PC-3 (cell line): Measurements from ENCODE around the gene TAS1R3. TPM values are rescaled to one million over a fixed set of nuclear protein-coding genes. Genes with fewer than 3 reads are reported as not detected.

Experiments
- ATAC-seq: fragments of 200-7000 bp; cut with Tn5 transposase; 2 replicates; pipeline ENCODE4 v1.9.1; 2020; ENCODE audit warnings: mild to moderate bottlenecking, moderate library complexity
- BruUV-seq: library from RNA; stranded (reverse); fragments of 400-500 nt; replicated peaks from 2 replicates; lab custom pipeline; 2021; lab: Mats Ljungman, UMichigan
- CTCF ChIA-PET: fragments of 300-600 bp; sonication (Branson Sonifier 250); formaldehyde crosslinking; loops from one replicate; lab custom pipeline; 2022; ENCODE audit warnings: antibody characterized with exemption; lab: Charles Lee
- POLR2A ChIA-PET: fragments of 300-600 bp; sonication (Branson Sonifier 250); formaldehyde crosslinking; loops from one replicate; lab custom pipeline; 2022; ENCODE audit warnings: antibody characterized with exemption; ENCODE audit not compliant: unreplicated experiment; lab: Charles Lee
- DNase-seq: peaks from one replicate; pipeline ENCODE4 v3.0.0-alpha.2; 2015
- H2AFZ ChIP-seq: fragments of 300-600 bp; sonication (generic); 2 replicates; pipeline ENCODE4 v1.6.0; 2016; ENCODE audit warnings: antibody characterized with exemption, low read length
- H3F3A ChIP-seq: fragments of 300-600 bp; sonication (generic); one replicate; pipeline ENCODE4 v1.6.0; 2017; ENCODE audit warnings: antibody characterized with exemption, low read length, control low read depth, mild to moderate bottlenecking; ENCODE audit not compliant: unreplicated experiment
- H3K27ac ChIP-seq: fragments of 300-600 bp; sonication (generic); 2 replicates; pipeline ENCODE4 v1.5.1; 2016; ENCODE audit warnings: mild to moderate bottlenecking, low read length
- H3K27me3 ChIP-seq: fragments of 300-600 bp; sonication (generic); 2 replicates; pipeline ENCODE4 v1.6.1; 2016; ENCODE audit warnings: low read length, mixed read lengths
- H3K36me3 ChIP-seq: fragments of 300-600 bp; sonication (generic); 2 replicates; pipeline ENCODE4 v1.6.1; 2016; ENCODE audit warnings: low read depth, mixed run types, low read length, mixed read lengths
- H3K4me1 ChIP-seq: fragments of 300-600 bp; sonication (generic); 2 replicates; pipeline ENCODE4 v1.5.1; 2016; ENCODE audit warnings: low read length; ENCODE audit not compliant: insufficient read depth
- H3K4me2 ChIP-seq: fragments of 300-600 bp; sonication (generic); 2 replicates; pipeline ENCODE4 v1.6.0; 2016; ENCODE audit warnings: low read length
- H3K4me3 ChIP-seq: fragments of 300-600 bp; sonication (generic); 2 replicates; pipeline ENCODE4 v1.5.1; 2016; ENCODE audit warnings: mild to moderate bottlenecking, low read length, mixed read lengths
- H3K79me2 ChIP-seq: fragments of 300-600 bp; sonication (generic); 2 replicates; pipeline ENCODE4 v1.6.1; 2017; ENCODE audit warnings: low read length, mixed read lengths
- H3K9ac ChIP-seq: fragments of 300-600 bp; sonication (generic); 2 replicates; pipeline ENCODE4 v1.6.0; 2016; ENCODE audit warnings: mild to moderate bottlenecking, low read length
- H3K9me2 ChIP-seq: fragments of 300-600 bp; sonication (generic); replicated peaks from 2 replicates; pipeline ENCODE4 v1.6.1; 2016; ENCODE audit warnings: mixed run types, low read length, mixed read lengths
- H3K9me3 ChIP-seq: fragments of 300-600 bp; sonication (generic); 2 replicates; pipeline ENCODE4 v1.6.1; 2016; ENCODE audit warnings: low read length, mixed read lengths
- H4K20me1 ChIP-seq: fragments of 300-600 bp; sonication (generic); 2 replicates; pipeline ENCODE4 v1.6.1; 2016; ENCODE audit warnings: low read length, mixed read lengths
- CTCF ChIP-seq: fragments of 300-600 bp; sonication (generic); conservative IDR thresholded peaks from 2 replicates; pipeline ENCODE4 v1.5.1; 2017; ENCODE audit warnings: antibody characterized with exemption, low read depth, mild to moderate bottlenecking, low read length
- EZH2 ChIP-seq: fragments of 300-600 bp; sonication (generic); IDR thresholded peaks from one replicate; pipeline ENCODE4 v1.6.1; 2017; ENCODE audit warnings: antibody characterized with exemption, mild to moderate bottlenecking, low read length; ENCODE audit not compliant: unreplicated experiment
- EZH2phosphoT487 ChIP-seq: fragments of 300-600 bp; sonication (generic); IDR thresholded peaks from 2 replicates; pipeline ENCODE4 v1.6.1; 2018; ENCODE audit warnings: mild to moderate bottlenecking, antibody characterized with exemption, low read length, borderline replicate concordance
- intact Hi-C: fragments of 100-400 bp; cut with micrococcal nuclease; formaldehyde crosslinking; loops from 2 replicates; pipeline ENCODE4 v1.9.0; 2023
- total RNA-seq: library from RNA; depleted of rRNA; stranded (reverse); fragments of >200 nt; gene quantifications from 2 replicates; pipeline ENCODE4 v1.2.3, GENCODE V29; 2014

TAS1R3 gene
- total RNA-seq, 1 experiment from 2014 or later = 1.9 TPM

- H3K27me3 ChIP-seq = no peaks in the 10 kb centered on the region
- intact Hi-C loops = no loop called here
- no peak overlapping the region for H3K4me3 ChIP-seq
- no peaks in the 10 kb centered on the region for H3K36me3 ChIP-seq
- no peak overlapping the region for H3K9ac ChIP-seq
- no peak for DNase-seq
- H3K9me2 ChIP-seq = no peaks in the 10 kb centered on the region
- no peak overlapping the region for H3K4me2 ChIP-seq
- H3F3A ChIP-seq = no peaks in the 10 kb centered on the region
- CTCF ChIA-PET = no interaction called here
- H4K20me1 ChIP-seq = no peaks in the 10 kb centered on the region
- H2AFZ ChIP-seq = no peak overlapping the region
- no peak for ATAC-seq
- H3K4me1 ChIP-seq = peaks cover 12% of the 10 kb centered on the region
- no peaks in the 10 kb centered on the region for H3K9me3 ChIP-seq
- POLR2A ChIA-PET = no interaction called here
- BruUV-seq = no TSS peak
- H3K27ac ChIP-seq = no peak overlapping the region
- no peaks in the 10 kb centered on the region for H3K79me2 ChIP-seq
- no peak for TF ChIP-seq CTCF
- no peak for TF ChIP-seq EZH2
- no peak for TF ChIP-seq EZH2phosphoT487
These were observed 35.7 kb upstream of the TAS1R3 start for GRCh38 chr1:1295154-1295923.

- Histone ChIP-seq H4K20me1 (no peaks in the 10 kb centered on the region), H3K36me3 (no peaks in the 10 kb centered on the region), H2AFZ (no peak overlapping the region), H3K4me3 (no peak overlapping the region), H3K4me2 (no peak overlapping the region), H3K4me1 (peaks cover 4% of the 10 kb centered on the region), H3K9me3 (no peaks in the 10 kb centered on the region), H3K9me2 (no peaks in the 10 kb centered on the region), H3K27ac (no peak overlapping the region), H3K27me3 (no peaks in the 10 kb centered on the region), H3K79me2 (no peaks in the 10 kb centered on the region), H3K9ac (no peak overlapping the region), H3F3A (no peaks in the 10 kb centered on the region)
- ChIA-PET CTCF (no interaction called here), POLR2A (no interaction called here)
- TF ChIP-seq CTCF = no peak
- TF ChIP-seq EZH2phosphoT487 = no peak
- no peak for TF ChIP-seq EZH2
- DNase-seq = no peak
- BruUV-seq = no TSS peak
- ATAC-seq = no peak
- intact Hi-C loops = no loop called here
These were observed 34.7 kb upstream of the TAS1R3 start for GRCh38 chr1:1296070-1297061.
